GM23338 (cell line): ENCODE results near the gene PDP2.

Experiments used
- CTCF ChIP-seq, 2 experiments: fragments of 200-600 bp in 1 of 2; sonication (generic) in 1 of 2; conservative IDR thresholded peaks; 2 replicates each; pipeline versions ENCODE4 v1.5.1 to v1.6.1; 2016 to 2017; ENCODE audit warnings: antibody characterized with exemption in 2 of 2, low read depth in 2 of 2, mild to moderate bottlenecking in 2 of 2, moderate library complexity in 1 of 2
- ETS1 ChIP-seq: IDR thresholded peaks from 2 replicates; pipeline ENCODE4 v1.6.1; 2016; ENCODE audit warnings: antibody characterized with exemption
- EZH2 ChIP-seq: fragments of 200-600 bp; sonication (generic); IDR thresholded peaks from one replicate; pipeline ENCODE4 v1.8.0; 2017; ENCODE audit warnings: antibody characterized with exemption, mild to moderate bottlenecking, low read depth; ENCODE audit not compliant: unreplicated experiment
- EZH2phosphoT487 ChIP-seq: fragments of 200-600 bp; sonication (generic); IDR thresholded peaks from one replicate; pipeline ENCODE4 v1.8.1; 2018; ENCODE audit warnings: antibody characterized with exemption; ENCODE audit not compliant: unreplicated experiment
- POLR2AphosphoS5 ChIP-seq: IDR thresholded peaks from 2 replicates; pipeline ENCODE4 v1.6.1; 2016; ENCODE audit warnings: antibody characterized with exemption, low read depth
- REST ChIP-seq: IDR thresholded peaks from one replicate; pipeline ENCODE4 v1.6.1; 2018; ENCODE audit warnings: antibody characterized with exemption; ENCODE audit not compliant: unreplicated experiment
- ZNF114 ChIP-seq: fragments of 250-450 bp; sonication (Bioruptor Pico); IDR thresholded peaks from 2 replicates; pipeline ENCODE4 v1.5.0; 2020; ENCODE audit warnings: mild to moderate bottlenecking, moderate library complexity
- TF ChIP-seq, protein P1 (sequence below): fragments of 250-450 bp; sonication (Bioruptor Pico); IDR thresholded peaks from 2 replicates; pipeline ENCODE4 v1.5.0; 2020; ENCODE audit warnings: mild to moderate bottlenecking, moderate library complexity

- TF ChIP-seq EZH2 (no peak), CTCF (conservative IDR thresholded peaks at IDR 0.05; ENCODE audit: low read depth in 2 of 2) (no peak), POLR2AphosphoS5 (no peak), REST (no peak), ZNF114 (CRISPR knock-in tag) (no peak), EZH2phosphoT487 (no peak), ETS1 (no peak)
- TF ChIP-seq, protein P1, sequence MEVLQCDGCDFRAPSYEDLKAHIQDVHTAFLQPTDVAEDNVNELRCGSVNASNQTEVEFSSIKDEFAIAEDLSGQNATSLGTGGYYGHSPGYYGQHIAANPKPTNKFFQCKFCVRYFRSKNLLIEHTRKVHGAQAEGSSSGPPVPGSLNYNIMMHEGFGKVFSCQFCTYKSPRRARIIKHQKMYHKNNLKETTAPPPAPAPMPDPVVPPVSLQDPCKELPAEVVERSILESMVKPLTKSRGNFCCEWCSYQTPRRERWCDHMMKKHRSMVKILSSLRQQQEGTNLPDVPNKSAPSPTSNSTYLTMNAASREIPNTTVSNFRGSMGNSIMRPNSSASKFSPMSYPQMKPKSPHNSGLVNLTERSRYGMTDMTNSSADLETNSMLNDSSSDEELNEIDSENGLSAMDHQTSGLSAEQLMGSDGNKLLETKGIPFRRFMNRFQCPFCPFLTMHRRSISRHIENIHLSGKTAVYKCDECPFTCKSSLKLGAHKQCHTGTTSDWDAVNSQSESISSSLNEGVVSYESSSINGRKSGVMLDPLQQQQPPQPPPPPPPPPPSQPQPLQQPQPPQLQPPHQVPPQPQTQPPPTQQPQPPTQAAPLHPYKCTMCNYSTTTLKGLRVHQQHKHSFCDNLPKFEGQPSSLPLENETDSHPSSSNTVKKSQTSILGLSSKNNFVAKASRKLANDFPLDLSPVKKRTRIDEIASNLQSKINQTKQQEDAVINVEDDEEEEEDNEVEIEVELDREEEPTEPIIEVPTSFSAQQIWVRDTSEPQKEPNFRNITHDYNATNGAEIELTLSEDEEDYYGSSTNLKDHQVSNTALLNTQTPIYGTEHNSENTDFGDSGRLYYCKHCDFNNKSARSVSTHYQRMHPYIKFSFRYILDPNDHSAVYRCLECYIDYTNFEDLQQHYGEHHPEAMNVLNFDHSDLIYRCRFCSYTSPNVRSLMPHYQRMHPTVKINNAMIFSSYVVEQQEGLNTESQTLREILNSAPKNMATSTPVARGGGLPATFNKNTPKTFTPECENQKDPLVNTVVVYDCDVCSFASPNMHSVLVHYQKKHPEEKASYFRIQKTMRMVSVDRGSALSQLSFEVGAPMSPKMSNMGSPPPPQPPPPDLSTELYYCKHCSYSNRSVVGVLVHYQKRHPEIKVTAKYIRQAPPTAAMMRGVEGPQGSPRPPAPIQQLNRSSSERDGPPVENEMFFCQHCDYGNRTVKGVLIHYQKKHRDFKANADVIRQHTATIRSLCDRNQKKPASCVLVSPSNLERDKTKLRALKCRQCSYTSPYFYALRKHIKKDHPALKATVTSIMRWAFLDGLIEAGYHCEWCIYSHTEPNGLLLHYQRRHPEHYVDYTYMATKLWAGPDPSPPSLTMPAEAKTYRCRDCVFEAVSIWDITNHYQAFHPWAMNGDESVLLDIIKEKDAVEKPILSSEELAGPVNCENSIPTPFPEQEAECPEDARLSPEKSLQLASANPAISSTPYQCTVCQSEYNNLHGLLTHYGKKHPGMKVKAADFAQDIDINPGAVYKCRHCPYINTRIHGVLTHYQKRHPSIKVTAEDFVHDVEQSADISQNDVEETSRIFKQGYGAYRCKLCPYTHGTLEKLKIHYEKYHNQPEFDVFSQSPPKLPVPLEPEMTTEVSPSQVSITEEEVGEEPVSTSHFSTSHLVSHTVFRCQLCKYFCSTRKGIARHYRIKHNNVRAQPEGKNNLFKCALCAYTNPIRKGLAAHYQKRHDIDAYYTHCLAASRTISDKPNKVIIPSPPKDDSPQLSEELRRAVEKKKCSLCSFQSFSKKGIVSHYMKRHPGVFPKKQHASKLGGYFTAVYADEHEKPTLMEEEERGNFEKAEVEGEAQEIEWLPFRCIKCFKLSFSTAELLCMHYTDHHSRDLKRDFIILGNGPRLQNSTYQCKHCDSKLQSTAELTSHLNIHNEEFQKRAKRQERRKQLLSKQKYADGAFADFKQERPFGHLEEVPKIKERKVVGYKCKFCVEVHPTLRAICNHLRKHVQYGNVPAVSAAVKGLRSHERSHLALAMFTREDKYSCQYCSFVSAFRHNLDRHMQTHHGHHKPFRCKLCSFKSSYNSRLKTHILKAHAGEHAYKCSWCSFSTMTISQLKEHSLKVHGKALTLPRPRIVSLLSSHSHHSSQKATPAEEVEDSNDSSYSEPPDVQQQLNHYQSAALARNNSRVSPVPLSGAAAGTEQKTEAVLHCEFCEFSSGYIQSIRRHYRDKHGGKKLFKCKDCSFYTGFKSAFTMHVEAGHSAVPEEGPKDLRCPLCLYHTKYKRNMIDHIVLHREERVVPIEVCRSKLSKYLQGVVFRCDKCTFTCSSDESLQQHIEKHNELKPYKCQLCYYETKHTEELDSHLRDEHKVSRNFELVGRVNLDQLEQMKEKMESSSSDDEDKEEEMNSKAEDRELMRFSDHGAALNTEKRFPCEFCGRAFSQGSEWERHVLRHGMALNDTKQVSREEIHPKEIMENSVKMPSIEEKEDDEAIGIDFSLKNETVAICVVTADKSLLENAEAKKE (CRISPR knock-in tag): no peak
Observed at GRCh38 chr16:66898207-66898606, 17.9 kb downstream of the PDP2 start.
